ENCODE results near the gene NECTIN4. TPM values are rescaled to one million over a fixed set of nuclear protein-coding genes. Genes with fewer than 3 reads are reported as not detected.

Gene NECTIN4
- total and polyA plus RNA-seq, 2 of the 13 experiments (the other 11 are each of a cell fraction or from before 2014, with no cell fraction given), result 5.9 to 12.4 TPM

GRCh38 chr1:161073474-161074121 is 15.8 kb downstream of the NECTIN4 start (continued):
- TF ChIP-seq HNRNPLL (IDR thresholded peaks at IDR 0.05; ENCODE audit: low read depth, low read length, poor library complexity, severe bottlenecking) (no peak), ETV5 (CRISPR knock-in tag; IDR thresholded peaks at IDR 0.05; ENCODE audit: borderline replicate concordance) (no peak), ZNF10 (CRISPR knock-in tag; IDR thresholded peaks at IDR 0.05; ENCODE audit: borderline replicate concordance, low read depth) (no peak), ZBTB43 (CRISPR knock-in tag; conservative IDR thresholded peaks at IDR 0.05) (no peak), MTA1 (CRISPR knock-in tag; IDR thresholded peaks at IDR 0.05; ENCODE audit: borderline replicate concordance) (peak; percentile 84), THAP7 (CRISPR knock-in tag; IDR thresholded peaks at IDR 0.05) (peak; percentile 62; the same call in 1 of the 2 replicates), SIX4 (CRISPR knock-in tag; IDR thresholded peaks at IDR 0.05) (no peak), ZMAT3 (CRISPR knock-in tag; conservative IDR thresholded peaks at IDR 0.05) (no peak), MAFF (IDR thresholded peaks at IDR 0.05; ENCODE audit: low read depth, low read length) (no peak), ZNF230 (CRISPR knock-in tag; IDR thresholded peaks at IDR 0.05) (0 out of 2 replicates have a peak, but pooled peaks have one; percentile 55), ZBTB7B (CRISPR knock-in tag; IDR thresholded peaks at IDR 0.05) (peak; percentile 26; the same call in 1 of the 2 replicates), SALL1 (CRISPR knock-in tag; IDR thresholded peaks at IDR 0.05) (0 out of 2 replicates have a peak, but pooled peaks have one; percentile 22), RCOR2 (CRISPR knock-in tag; IDR thresholded peaks at IDR 0.05) (no peak), CBX5 (CRISPR knock-in tag; IDR thresholded peaks at IDR 0.05; ENCODE audit: borderline replicate concordance) (no peak), ZNF235 (CRISPR knock-in tag; IDR thresholded peaks at IDR 0.05; ENCODE audit: borderline replicate concordance) (no peak), SAP130 (CRISPR knock-in tag; IDR thresholded peaks at IDR 0.05; ENCODE audit: low read depth) (peak; percentile 54; the same call in 1 of the 2 replicates), XBP1 (CRISPR knock-in tag; IDR thresholded peaks at IDR 0.05) (no peak), ZNF777 (CRISPR knock-in tag; IDR thresholded peaks at IDR 0.05) (no peak), ZNF292 (CRISPR knock-in tag; IDR thresholded peaks at IDR 0.05; ENCODE audit: borderline replicate concordance, low read depth) (0 out of 2 replicates have a peak, but pooled peaks have one; percentile 37), POLR2AphosphoS2 (IDR thresholded peaks at IDR 0.05; ENCODE audit: low read depth, low read length) (no peak), DR1 (CRISPR knock-in tag; IDR thresholded peaks at IDR 0.05) (no peak), CSRNP1 (CRISPR knock-in tag; IDR thresholded peaks at IDR 0.05) (peak; percentile 21; the same call in 1 of the 2 replicates), HOXD1 (CRISPR knock-in tag; IDR thresholded peaks at IDR 0.05) (no peak), MXD1 (CRISPR knock-in tag; IDR thresholded peaks at IDR 0.05) (0 out of 2 replicates have a peak, but pooled peaks have one; percentile 55), REXO4 (CRISPR knock-in tag; IDR thresholded peaks at IDR 0.05; ENCODE audit: borderline replicate concordance) (no peak), ZNF343 (CRISPR knock-in tag; IDR thresholded peaks at IDR 0.05) (0 out of 2 replicates have a peak, but pooled peaks have one; percentile 23)

Data from HepG2 (cell line).